GM18870 (cell line): Measurements from ENCODE around the gene RASGEF1C.

Source experiments
- ATAC-seq: cut with Tn5 transposase; IDR thresholded peaks from one replicate; pipeline ENCODE4 v1.9.1; 2021; ENCODE audit warnings: moderate library complexity; ENCODE audit not compliant: unreplicated experiment

Gene RASGEF1C

GRCh38 chr5:180160789-180161188 lies 48.2 kb downstream of the RASGEF1C start:
- no peak for ATAC-seq

- ATAC-seq, result no peak
These were observed 48.8 kb downstream of the RASGEF1C start for GRCh38 chr5:180160215-180160614.

- no peak for ATAC-seq
These were observed 49.3 kb downstream of the RASGEF1C start for GRCh38 chr5:180159756-180160155.

- ATAC-seq, result no peak
These were observed 51.1 kb downstream of the RASGEF1C start for GRCh38 chr5:180157866-180158265.

- ATAC-seq, result no peak
These were observed 52.9 kb downstream of the RASGEF1C start for GRCh38 chr5:180156141-180156540.

GRCh38 chr5:180155365-180155926 lies 53.6 kb downstream of the RASGEF1C start:
- no peak for ATAC-seq

- no peak for ATAC-seq
These were observed 54.1 kb downstream of the RASGEF1C start for GRCh38 chr5:180154821-180155364.

- no peak for ATAC-seq
These were observed 55.0 kb downstream of the RASGEF1C start for GRCh38 chr5:180153991-180154390.

- no peak for ATAC-seq
These were observed 55.9 kb downstream of the RASGEF1C start for GRCh38 chr5:180153099-180153498.

GRCh38 chr5:180143656-180144364 lies 65.2 kb downstream of the RASGEF1C start:
- ATAC-seq, result no peak

GRCh38 chr5:180142824-180143610 lies 66.0 kb downstream of the RASGEF1C start:
- ATAC-seq, result no peak

- no peak for ATAC-seq
These were observed 66.8 kb downstream of the RASGEF1C start for GRCh38 chr5:180142021-180142765.

GRCh38 chr5:180141068-180141660 lies 67.8 kb downstream of the RASGEF1C start:
- ATAC-seq, result no peak

GRCh38 chr5:180140571-180140970 lies 68.4 kb downstream of the RASGEF1C start:
- ATAC-seq, result no peak

GRCh38 chr5:180140079-180140554 lies 68.9 kb downstream of the RASGEF1C start:
- ATAC-seq, result no peak

- ATAC-seq, result no peak
These were observed 69.3 kb downstream of the RASGEF1C start for GRCh38 chr5:180139731-180140055.

GRCh38 chr5:180138976-180139730 lies 69.9 kb downstream of the RASGEF1C start:
- no peak for ATAC-seq

- no peak for ATAC-seq
These were observed 70.6 kb downstream of the RASGEF1C start for GRCh38 chr5:180138214-180138975.
